Globus pallidus (tissue), 1 donor: ENCODE measurements around the gene CCL17.
"Not testable (repeated sequence)": the region's sequence is repeated elsewhere in the genome, so short reads cannot be mapped to it uniquely, and the experiment has no call there.

ENCODE experiments used
- DNase-seq: peaks from one replicate; pipeline ENCODE4 v3.0.0-alpha.2; 2015; ENCODE audit warnings: low spot score

Gene CCL17

GRCh38 chr16:57396786-57397185 lies 7.8 kb upstream of the CCL17 start:
- DNase-seq, result no peak

DNA sequence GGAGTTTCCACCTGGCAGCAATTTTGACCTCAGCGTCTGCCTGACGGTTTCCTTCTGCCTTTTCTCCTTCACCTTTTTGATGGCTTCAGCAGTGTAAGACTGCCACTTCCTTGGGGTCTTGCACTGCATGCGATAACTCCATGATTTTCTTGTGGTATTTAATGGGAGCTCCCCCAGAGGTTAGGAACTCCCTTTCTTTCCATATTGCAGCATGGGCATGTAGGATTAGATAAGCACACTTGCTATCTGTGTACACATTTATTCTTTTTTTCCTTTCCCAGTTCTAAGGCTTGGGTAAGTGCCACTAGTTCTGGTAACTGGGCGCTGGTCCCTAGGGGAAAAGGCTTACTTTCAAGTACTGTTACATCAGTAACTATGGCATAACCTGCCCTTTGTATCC lies 7.1 kb upstream of the CCL17 start:
- DNase-seq, result not testable (repeated sequence)

DNA sequence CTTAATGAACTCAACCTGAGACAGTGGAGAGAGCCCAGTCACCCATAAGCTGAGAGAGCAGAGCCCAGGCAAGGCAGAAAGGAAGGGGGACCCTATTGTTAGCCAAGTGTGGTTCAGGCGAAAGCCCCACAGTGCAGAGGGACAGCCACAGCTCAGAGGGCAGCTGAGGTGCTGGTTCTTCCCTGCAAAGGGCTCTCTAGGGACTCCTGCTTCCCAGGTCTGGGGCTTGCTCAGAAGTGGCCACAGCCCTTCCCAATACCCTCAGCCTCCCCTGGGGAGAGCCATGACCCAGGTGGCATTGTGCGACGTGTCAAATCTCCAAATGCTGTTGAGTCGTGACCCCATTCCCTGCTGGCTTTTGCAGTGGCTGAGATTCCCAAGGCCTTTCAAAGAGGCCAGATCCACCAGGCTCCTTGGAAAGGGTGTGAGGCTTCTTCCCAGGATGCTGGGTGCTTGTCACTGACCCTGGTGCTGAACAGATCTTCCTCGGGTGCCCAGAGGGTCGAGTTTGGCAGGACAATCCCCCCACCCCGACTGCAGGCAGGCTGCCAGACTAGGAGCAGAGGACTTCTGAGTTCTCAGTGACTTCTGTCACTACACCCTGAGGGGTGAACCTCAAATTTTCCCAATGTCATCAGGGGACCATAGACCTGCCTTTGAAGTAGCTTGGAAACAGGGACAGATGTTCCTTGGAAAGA lies 2.5 kb upstream of the CCL17 start:
- DNase-seq, result no peak

- DNase-seq, result no peak
Observed at GRCh38 chr16:57405097-57405496, 530 bp downstream of the CCL17 start.

GRCh38 chr16:57406881-57407280 lies 2.3 kb downstream of the CCL17 start:
- no peak for DNase-seq

GRCh38 chr16:57407521-57408353 lies 3.2 kb downstream of the CCL17 start:
- DNase-seq, result no peak

DNA sequence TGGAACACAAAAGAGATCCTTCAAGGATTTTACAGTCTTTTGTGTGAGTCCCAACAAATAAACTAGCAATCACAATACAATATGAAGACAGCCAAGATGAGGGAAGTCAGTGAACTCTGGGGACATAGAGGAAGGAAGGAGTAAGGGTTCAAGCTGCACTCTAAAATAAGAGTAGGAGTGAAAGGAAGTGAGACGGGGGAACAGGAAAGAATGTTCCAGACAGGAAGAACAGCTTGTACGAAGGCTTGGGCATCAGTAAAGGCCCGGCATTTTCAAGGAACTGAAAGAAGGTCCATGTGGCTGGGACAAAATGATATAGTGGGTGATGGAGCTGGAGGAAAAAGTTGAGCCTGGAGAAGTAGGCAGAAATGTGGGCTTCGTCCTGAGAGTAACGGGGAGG lies 4.5 kb downstream of the CCL17 start:
- DNase-seq, result peak; percentile 32

GRCh38 chr16:57409870-57410587 lies 5.5 kb downstream of the CCL17 start:
- DNase-seq, result no peak

- no peak for DNase-seq
Observed at GRCh38 chr16:57411362-57411976, 6.9 kb downstream of the CCL17 start.

- no peak for DNase-seq
Observed at GRCh38 chr16:57412584-57412983, 8.0 kb downstream of the CCL17 start.

DNA sequence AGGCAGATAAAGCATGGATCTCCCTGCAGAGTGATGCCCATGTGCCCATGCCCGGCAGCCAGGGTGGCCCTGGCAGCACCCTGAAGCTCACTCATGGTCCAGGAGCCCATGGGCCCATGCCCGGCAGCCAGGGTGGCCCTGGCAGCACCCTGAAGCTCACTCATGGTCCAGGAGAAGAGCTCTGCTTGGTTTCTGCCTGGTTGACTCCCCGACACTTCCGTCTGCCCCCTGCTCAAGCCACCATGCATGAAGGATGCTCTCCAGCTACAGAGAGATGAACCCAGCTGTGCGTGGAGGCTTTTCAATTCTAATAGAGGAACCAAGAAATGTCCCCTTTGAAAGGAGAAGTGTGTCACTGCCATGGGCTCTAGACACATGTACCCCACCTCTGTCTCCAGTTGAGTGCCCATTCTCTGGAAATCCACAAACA lies 8.7 kb downstream of the CCL17 start:
- DNase-seq, result no peak

DNA sequence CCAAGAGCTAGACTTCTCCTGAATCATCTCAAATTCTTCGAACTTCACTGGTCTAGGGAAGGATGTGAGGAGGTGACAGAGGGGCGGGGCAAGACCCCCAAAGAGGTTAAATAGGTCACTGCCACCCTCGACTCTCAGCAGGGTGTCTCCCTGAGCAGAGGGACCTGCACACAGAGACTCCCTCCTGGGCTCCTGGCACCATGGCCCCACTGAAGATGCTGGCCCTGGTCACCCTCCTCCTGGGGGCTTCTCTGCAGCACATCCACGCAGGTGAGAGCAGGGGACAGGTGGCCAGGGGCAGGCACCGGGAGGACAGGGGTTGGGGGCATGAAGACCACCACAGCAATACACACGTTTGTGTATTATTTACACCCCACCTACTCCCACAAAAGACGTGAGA lies 9.2 kb downstream of the CCL17 start:
- no peak for DNase-seq

DNA sequence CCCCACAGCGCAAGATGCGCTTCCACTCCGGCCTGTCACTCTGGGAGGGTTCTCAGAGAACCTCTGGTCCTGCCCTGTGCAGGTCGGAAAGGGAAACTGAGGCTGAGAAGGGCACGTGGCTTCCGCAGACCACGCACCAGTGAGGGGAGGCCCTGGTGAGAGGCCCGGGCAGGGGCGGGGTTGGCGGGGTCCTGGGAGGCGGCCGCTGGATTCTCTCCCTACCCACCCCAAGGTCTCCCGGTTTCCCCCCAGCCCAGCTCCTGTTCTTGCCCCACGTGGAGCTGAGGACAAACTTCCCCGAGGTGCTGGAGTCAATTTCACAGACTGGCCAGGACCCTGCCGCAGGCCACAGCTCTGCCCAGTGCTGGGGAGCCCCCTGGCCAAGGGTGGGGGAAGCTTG lies 11.5 kb downstream of the CCL17 start:
- DNase-seq, result no peak

DNA sequence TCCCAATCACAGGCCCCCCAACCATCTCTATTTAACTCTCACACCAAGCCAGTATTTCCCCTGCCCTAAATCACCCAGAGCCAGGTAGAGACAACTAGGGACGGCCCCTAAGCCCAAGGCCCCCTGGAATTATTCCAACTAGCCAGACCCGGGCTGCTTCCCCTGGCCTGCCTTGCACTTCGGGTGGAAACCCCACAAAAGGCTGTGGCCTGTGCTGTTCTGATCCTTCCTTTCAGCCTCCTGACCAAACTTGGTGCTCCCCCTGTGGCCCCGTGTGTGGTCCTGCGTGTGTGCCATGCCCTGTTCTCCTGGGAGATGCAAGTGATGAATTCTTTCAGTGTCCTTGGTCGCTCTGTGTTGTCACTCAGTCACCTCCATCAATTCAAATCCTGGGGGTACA lies 14.9 kb downstream of the CCL17 start:
- no peak for DNase-seq

- DNase-seq, result no peak
Observed at GRCh38 chr16:57422026-57422944, 17.7 kb downstream of the CCL17 start.

DNA sequence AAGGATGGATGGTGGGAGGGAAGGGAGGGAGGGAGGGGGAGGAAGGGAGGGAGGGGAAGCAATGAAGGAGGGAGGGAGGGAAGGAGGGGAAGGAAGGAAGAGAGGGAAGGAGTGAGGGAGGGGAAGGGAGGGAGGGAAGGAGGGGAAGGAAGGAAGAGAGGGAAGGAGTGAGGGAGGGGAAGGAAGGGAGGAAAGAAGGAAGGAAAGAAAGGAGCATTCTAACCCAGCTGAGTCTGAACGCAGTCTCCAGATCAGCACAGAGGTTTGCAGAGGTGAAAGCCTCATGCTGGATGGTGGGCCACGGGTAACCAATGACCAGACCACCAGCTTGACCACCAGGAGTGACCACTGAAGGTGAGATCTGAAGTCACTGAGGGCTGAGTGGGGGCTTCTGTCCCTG lies 18.6 kb downstream of the CCL17 start:
- DNase-seq, result no peak

DNA sequence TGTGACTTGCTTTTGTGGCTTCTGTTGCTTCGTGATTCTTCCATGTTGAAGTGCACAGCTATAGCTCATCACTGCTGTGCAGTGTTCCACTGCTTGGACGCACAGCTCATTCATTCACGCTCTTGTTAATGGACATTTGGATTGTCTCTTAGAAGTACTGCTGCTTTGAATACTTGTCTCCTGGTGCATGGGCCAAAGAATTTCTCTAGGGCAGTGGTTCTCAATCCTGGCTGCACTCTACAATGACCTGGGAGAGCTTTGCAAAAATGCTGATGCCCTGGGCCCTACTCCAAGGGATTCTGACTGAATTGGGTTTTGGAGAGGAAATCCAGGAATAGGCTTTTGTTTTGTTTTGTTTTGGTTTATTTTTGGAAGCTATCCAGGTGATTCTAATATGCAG lies 20.0 kb downstream of the CCL17 start:
- no peak for DNase-seq

DNA sequence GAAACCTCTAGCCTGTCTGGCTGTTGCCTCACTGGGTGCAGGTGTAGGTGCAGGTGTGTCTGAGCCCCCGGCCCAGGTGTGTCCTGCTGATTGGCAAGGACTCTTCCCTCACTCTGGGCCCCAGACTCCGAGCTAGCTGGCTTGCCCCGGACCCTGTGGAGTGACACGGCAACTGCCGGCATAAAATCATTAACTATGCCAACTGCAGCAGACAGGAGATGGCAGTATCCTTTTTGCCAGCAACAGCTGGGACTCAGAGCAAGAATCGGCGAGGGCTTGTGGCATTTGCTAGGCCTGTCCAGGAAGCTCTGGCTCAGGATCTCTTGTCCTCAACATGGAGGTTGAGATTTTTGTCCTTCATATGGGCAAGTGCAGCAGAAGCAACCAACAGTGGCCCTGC lies 21.8 kb downstream of the CCL17 start:
- no peak for DNase-seq

- no peak for DNase-seq
Observed at GRCh38 chr16:57427307-57427706, 22.7 kb downstream of the CCL17 start.

GRCh38 chr16:57427824-57428223 lies 23.3 kb downstream of the CCL17 start:
- no peak for DNase-seq

DNA sequence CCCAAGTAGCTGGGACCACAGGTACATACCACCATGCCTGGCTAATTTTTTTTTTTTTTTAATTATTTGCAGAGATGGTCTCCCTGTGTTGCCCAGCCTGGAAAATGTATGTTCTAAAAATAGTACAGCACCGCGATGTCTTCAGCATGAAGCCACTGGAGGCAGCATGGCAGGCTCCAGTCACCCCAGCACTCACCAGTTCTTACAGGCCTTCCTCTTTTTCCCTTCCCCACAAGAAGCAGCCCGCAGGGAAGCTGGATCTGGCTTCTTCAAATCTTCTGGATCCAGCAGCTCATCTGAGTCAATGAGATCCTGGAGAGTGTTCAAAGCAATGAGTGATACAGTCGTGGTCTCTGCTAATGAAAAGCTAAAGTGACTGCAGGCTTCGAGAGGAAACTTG lies 26.4 kb downstream of the CCL17 start:
- no peak for DNase-seq
